ENCODE results near the gene LRRFIP1. TPM values are rescaled to one million over a fixed set of nuclear protein-coding genes. Genes with fewer than 3 reads are reported as not detected.

Gene LRRFIP1
- total and polyA plus RNA-seq, 8 donors, result 104 to 160 (median 122) TPM

DNA sequence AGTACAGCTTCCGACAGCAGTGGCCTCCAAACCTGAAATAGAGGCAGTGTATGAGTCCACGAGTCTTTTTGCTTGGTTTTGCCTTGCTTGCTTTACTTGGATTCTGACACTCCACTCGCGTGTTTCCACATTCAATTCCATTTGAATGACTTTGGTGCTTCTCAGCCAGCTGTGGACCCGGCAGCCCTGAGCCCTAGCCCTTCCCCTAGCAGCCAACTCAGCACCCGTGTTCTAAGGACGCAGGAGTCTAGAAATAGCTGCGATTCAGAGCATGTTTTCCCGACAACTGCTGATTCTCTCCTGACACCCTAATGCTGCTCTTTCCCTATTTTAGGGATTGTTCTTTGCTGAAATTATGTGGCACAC, 20.6 kb downstream of the LRRFIP1 start:
- H3K4me1 ChIP-seq, result no peaks in the 10 kb centered on the region
- H3K4me3 ChIP-seq, result no peak overlapping the region
- DNase-seq, result no peak
- intact Hi-C loops (cut with DNase I), result no loop called here
- H3K27me3 ChIP-seq, result no peaks in the 10 kb centered on the region
- peaks cover 0 to 2% of the 10 kb centered on the region in 2 donors for H3K9me3 ChIP-seq
- TF ChIP-seq, protein P1, sequence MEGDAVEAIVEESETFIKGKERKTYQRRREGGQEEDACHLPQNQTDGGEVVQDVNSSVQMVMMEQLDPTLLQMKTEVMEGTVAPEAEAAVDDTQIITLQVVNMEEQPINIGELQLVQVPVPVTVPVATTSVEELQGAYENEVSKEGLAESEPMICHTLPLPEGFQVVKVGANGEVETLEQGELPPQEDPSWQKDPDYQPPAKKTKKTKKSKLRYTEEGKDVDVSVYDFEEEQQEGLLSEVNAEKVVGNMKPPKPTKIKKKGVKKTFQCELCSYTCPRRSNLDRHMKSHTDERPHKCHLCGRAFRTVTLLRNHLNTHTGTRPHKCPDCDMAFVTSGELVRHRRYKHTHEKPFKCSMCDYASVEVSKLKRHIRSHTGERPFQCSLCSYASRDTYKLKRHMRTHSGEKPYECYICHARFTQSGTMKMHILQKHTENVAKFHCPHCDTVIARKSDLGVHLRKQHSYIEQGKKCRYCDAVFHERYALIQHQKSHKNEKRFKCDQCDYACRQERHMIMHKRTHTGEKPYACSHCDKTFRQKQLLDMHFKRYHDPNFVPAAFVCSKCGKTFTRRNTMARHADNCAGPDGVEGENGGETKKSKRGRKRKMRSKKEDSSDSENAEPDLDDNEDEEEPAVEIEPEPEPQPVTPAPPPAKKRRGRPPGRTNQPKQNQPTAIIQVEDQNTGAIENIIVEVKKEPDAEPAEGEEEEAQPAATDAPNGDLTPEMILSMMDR (IDR thresholded peaks at IDR 0.05), result no peak
- H3K36me3 ChIP-seq, result peaks cover 0 to 9% of the 10 kb centered on the region in 2 donors
- H3K27ac ChIP-seq, result no peak overlapping the region
- no peak for ATAC-seq

DNA sequence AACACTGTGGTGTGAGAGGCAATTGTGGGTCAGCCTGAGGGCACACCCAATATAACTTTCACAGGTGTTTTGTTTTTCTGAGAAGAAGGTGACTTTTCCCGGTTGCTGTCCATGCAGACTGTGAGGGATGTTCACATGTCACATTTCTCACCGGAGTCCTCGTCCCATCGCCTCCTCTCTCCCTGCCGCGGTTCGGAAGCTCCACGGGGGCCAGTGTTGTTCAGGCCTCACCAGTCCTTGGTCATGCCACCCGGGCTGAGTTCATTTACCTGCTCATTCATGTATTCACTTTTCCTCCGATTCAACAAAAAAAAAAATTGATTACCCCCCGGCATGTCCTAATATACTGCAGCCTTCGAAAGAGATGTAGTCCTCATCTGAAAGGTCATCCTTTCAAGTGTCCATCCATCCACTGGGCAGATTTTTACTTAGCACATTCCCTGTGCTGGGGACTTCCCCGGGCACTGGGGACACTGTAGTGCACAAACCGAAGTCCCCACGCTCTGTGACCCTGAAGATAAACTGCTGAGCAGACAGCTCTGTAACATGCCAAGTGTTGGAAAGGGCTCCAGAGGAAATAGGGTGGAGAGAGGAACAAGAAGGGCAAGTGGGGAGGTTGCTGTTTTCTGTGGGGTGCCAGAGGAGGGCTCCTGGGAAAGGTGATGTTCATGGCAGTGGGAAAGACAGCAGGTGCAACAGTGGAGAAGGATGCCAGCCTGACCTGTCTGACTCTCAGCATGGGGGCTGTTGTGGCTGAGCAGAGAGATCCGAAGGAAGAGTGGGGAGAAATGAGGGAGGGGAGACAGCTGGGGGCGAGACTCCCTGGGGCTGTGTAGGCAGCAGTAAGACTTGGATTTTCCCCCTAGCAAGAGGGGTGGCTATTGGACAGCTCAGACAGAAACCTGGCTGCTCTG, 22.4 kb downstream of the LRRFIP1 start:
- no peaks in the 10 kb centered on the region for H3K4me1 ChIP-seq
- no peak overlapping the region for H3K4me3 ChIP-seq
- H3K36me3 ChIP-seq, result peaks cover 0 to 7% of the 10 kb centered on the region in 2 donors
- no peaks in the 10 kb centered on the region for H3K27me3 ChIP-seq
- ATAC-seq, result no peak
- TF ChIP-seq, protein P1 (IDR thresholded peaks at IDR 0.05), result no peak
- intact Hi-C loops (cut with DNase I), result no loop called here
- no peak overlapping the region for H3K27ac ChIP-seq
- H3K9me3 ChIP-seq, result peaks cover 0 to 3% of the 10 kb centered on the region in 2 donors
- DNase-seq, result no peak

DNA sequence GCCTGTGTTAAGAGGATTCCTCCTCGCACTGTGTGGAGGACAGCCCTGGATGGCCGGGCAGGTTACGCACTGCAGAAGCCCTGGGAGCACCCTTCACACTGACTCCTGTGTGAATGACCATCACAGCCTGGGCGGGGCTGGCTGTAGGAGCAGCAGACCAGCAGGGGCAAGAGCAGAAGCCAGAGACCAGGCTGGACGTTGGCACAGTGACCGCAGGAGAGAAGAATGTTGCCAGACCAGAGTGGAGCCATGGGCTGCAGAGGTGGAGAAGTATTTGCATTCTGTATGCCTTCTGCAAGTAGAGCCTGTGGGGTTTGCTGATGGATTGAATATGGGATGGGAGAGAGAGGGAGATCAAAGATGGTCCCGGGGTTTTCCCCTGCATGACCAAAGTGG, 23.1 kb downstream of the LRRFIP1 start:
- H3K36me3 ChIP-seq, result peaks cover 0 to under 1% of the 10 kb centered on the region in 2 donors
- no peaks in the 10 kb centered on the region for H3K27me3 ChIP-seq
- no peak overlapping the region for H3K27ac ChIP-seq
- peak in 1 of 4 donors; percentile 72 for DNase-seq
- H3K4me3 ChIP-seq, result no peak overlapping the region
- peak; percentile 97 for ATAC-seq
- TF ChIP-seq, protein P1 (IDR thresholded peaks at IDR 0.05), result no peak
- H3K4me1 ChIP-seq, result no peaks in the 10 kb centered on the region
- peaks cover 0 to 3% of the 10 kb centered on the region in 2 donors for H3K9me3 ChIP-seq
- intact Hi-C loops (cut with DNase I), result no loop called here

DNA sequence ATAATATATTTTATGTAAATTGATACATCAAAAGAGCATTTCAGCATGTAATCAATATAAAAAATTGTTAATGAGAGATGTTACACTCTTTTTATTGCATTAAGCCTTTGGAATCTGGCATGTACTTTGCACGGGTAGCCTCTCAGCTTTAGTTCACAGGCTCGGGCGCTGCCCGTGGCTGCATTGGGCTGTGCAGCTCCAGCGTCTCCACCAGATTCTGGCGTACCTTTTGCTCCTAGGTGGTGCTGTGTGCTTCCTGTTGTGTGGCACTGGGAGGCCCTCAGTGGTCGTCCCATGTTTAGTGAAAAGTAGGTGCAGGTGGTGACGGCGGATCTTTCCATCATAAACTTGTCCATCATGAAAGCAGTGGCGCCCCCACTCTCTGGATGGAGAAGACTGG, 24.4 kb downstream of the LRRFIP1 start:
- H3K9me3 ChIP-seq, result peaks cover 0 to 3% of the 10 kb centered on the region in 2 donors
- DNase-seq (no peak), ATAC-seq (no peak)
- H3K4me3 ChIP-seq, result no peak overlapping the region
- no peaks in the 10 kb centered on the region for H3K27me3 ChIP-seq
- H3K36me3 ChIP-seq, result no peaks in the 10 kb centered on the region
- intact Hi-C loops (cut with DNase I), result no loop called here
- no peak overlapping the region for H3K27ac ChIP-seq
- TF ChIP-seq, protein P1 (IDR thresholded peaks at IDR 0.05), result no peak
- no peaks in the 10 kb centered on the region for H3K4me1 ChIP-seq

DNA sequence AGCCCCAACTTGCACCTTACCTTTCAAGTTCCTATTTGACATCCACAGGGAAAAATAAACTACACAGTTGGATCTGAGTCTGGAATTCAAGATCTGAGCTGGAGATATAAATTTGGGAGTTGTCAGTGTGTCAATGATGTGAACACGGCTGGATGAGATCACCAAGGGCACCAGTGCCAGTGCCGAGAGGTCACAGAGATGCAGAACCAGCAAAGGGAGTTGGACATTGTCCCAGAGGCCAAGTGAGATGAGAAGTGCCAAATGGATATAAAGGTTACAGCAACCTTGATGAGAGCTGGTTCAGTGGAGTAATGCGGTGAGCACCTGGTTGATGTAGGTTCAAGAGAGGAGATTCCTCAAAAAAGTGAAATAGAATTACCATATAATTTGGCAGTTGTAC, 24.8 kb downstream of the LRRFIP1 start:
- peaks cover 0 to 3% of the 10 kb centered on the region in 2 donors for H3K9me3 ChIP-seq
- no peak for ATAC-seq
- no peak for DNase-seq
- TF ChIP-seq, protein P1 (IDR thresholded peaks at IDR 0.05), result no peak
- H3K27ac ChIP-seq, result no peak overlapping the region
- no peaks in the 10 kb centered on the region for H3K4me1 ChIP-seq
- no peaks in the 10 kb centered on the region for H3K27me3 ChIP-seq
- intact Hi-C loops (cut with DNase I), result no loop called here
- no peak overlapping the region for H3K4me3 ChIP-seq
- H3K36me3 ChIP-seq, result no peaks in the 10 kb centered on the region
